Motor neuron (in vitro differentiated cells): Measurements from ENCODE around the gene VWA8. TPM values are rescaled to one million over a fixed set of nuclear protein-coding genes. Genes with fewer than 3 reads are reported as not detected.

Experiments
- ATAC-seq, 8 experiments: fragments of 200-7000 bp; cut with Tn5 transposase; replicated peaks in 6 of 8; 2 replicates each; pipeline ENCODE4 v1.8.0; 2021; ENCODE audit warnings: mild to moderate bottlenecking in 8 of 8, moderate library complexity in 8 of 8
- H3K27ac ChIP-seq, 2 donors: fragments of 250-450 bp; sonication (Bioruptor Pico); 2 replicates each; pipeline ENCODE4 v1.9.0; 2021; ENCODE audit warnings: antibody characterized with exemption in 2 of 2, mild to moderate bottlenecking in 2 of 2, moderate library complexity in 1 of 2
- H3K4me1 ChIP-seq, 2 donors: fragments of 250-450 bp; sonication (Bioruptor Pico); replicated peaks in 1 of 2; 2 replicates each; pipeline ENCODE4 v1.6.1; 2021; ENCODE audit warnings: antibody characterized with exemption in 2 of 2, mild to moderate bottlenecking in 2 of 2, moderate library complexity in 1 of 2
- H3K4me3 ChIP-seq, 5 donors: fragments of 250-450 bp; sonication (Bioruptor Pico); 2 replicates each; pipeline ENCODE4 v1.9.0; 2021; ENCODE audit warnings: antibody characterized with exemption in 5 of 5, mild to moderate bottlenecking in 5 of 5, moderate library complexity in 4 of 5
- WGBS, 10 experiments: fragments of 450-650 bp; shearing (Covaris generic); methylation state at CpG; one replicate each; pipeline ENCODE4 v1.0.0; 2022; 5-methylcytosine and 5-hydroxymethylcytosine counted together
- in situ Hi-C, 9 experiments: fragments of 400-800 bp; cut with MboI; loops; one replicate each; pipeline ENCODE4 v1.15.0; 2021; ENCODE audit warnings: low sequenced_read_pairs in 9 of 9, low pct_unique_long_range_greater_than_20kb in 2 of 9; ENCODE audit not compliant: unreplicated experiment in 9 of 9
- total RNA-seq, 8 experiments: library from RNA; unstranded; fragments of 300-600 nt; gene quantifications; 2 replicates each; pipeline versions ENCODE4 v1.2.3 to v1.2.4, GENCODE V29; 2022

Gene VWA8
- 10 to 100 TPM in 6 of 8 experiments, 1 to 10 TPM in 2; 9.1 to 31.7 (median 11.8) TPM for total RNA-seq

DNA sequence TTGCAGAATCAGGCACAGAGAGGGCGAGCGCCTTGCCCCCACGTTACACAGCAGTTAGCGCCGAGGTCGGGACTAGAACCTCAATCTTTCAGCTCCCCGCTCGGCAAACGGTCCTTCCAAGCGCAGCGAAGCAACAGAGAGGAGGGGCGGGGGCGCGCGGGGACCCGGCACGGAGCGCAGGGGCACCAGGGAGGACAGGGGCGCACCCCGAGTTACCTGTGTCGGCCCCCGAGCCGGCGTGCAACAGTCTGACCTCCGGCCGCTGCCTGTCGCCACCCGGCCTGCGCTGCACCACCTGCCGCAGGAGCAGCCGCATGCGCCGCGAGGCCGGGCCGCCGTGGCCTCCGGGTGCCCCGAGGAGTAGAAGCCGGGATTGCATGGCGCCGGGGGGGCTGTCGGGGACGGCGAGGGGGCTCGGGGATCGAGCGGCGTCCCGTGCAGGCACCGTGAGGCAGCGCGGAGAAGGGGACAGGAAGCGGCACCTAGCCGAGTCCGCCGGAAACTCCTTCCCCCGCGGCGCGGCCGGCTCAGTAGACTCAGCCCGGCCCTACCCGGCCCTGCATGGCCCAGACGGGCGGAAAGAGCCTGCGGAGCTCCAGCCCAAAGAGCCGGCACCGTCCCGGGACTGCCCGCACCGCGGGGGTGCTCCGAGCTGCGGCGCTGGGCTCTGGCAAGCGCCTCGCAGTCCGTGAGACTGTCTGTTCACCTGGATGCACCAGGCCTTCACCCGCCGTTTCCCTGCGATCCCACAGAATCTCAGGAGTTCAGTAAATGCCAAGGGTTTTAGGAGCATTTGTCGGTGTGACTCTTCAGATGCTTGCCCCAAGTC lies at the start of gene VWA8:
VWA8 (minus strand) TSS at position 473 of the 829 bp plus-strand sequence; CDS start at position 379, 94 bp downstream.
- peak; percentile 94 to 98 (median 96) for ATAC-seq
- 0% methylated on average over 1 to 5 of the region's 83 CpGs; no CpG with 5 or more reads in 5 of the 10 experiments for WGBS, 10 experiments
- in situ Hi-C loops, result no loop called here

DNA sequence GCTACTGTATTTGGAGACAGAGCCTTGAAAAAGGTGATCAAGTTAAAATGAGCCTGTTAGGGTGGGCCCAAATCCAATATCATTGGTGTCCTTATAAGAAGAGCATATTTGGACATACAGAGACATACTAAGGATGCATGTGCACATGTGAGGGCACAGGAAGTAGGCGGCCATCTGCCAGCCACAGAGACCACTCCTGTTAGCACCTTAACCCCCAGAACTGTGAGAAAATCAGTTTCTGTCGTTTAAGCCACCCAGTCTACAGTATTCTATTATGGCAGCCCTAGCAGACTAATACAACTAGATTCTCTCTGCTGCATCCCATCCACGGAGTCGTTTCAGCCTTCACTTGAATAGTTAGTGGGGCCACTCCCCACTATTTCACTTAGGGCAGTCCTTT lies 48.1 kb upstream of the VWA8 start:
- H3K4me3 ChIP-seq, result no peak overlapping the region
- H3K27ac ChIP-seq, result no peak overlapping the region
- in situ Hi-C loops, result no loop called here
- H3K4me1 ChIP-seq, result no peaks in the 10 kb centered on the region
- no peak for ATAC-seq
- WGBS, 10 experiments, result 39 to 100% (median 83%) methylated on average over 1 to 4 of the region's 4 CpGs; no CpG with 5 or more reads in 3 of the 10 experiments

More for the DNA sequence above, at the start of gene VWA8:
- Histone ChIP-seq H3K4me3 (peak within 1 kb of the TSS; percentile 64 to 98 (median 97)), H3K27ac (peak within 1 kb of the TSS; percentile 67 to 86), H3K4me1 (peaks cover 4 to 6% of the 10 kb centered on the region in 2 donors)

DNA sequence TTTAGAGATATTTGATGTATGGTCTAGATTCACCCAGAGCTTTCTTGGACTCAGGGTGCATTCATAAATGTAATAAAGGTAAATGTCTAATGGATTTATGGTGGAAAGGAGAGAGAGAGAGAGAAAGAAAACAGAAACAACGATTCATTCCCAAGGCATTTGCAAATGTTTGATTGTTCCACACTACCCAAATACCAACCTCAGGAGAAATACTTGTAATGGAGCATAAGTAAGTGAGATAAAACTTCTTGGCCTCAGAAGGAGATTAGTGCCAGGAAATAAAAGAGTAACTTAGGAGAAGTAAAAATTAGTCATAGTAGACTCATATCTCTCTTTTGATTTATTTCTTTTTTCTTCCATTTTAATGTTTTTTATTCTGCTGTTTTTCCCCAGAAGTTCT lies 46.9 kb upstream of the VWA8 start:
- 9 to 100% (median 74%) methylated on average over 1 of the region's 1 CpG; no CpG with 5 or more reads in 2 of the 10 experiments for WGBS, 10 experiments
- no peak for ATAC-seq
- no peak overlapping the region for H3K27ac ChIP-seq
- no peak overlapping the region for H3K4me3 ChIP-seq
- in situ Hi-C loops, result no loop called here
- H3K4me1 ChIP-seq, result no peaks in the 10 kb centered on the region

DNA sequence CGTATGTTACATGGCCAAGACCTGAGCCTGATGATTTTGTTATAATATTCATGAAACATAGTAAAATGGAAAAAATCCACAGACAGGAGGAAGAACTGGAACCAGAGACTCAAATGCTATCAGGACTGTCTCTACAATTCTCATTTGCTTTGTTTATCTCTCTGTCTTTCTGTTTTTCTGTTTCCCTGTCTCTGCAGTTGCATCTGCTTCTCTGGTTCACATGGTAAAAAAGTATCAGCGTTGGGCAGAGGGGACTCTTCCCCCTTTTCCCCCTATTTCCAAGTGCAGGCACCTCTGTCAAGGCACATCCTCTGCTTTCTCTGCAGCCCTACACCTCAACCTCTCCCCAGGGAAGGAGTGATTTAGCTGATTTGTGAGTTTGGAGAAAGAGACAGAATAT lies 41.2 kb upstream of the VWA8 start:
- in situ Hi-C loops, result no loop called here
- Histone ChIP-seq H3K27ac (no peak overlapping the region), H3K4me1 (no peaks in the 10 kb centered on the region), H3K4me3 (no peak overlapping the region)
- no peak for ATAC-seq
- WGBS, 10 experiments, result 43 to 100% (median 71%) methylated on average over 1 to 2 of the region's 2 CpGs; no CpG with 5 or more reads in 1 of the 10 experiments

DNA sequence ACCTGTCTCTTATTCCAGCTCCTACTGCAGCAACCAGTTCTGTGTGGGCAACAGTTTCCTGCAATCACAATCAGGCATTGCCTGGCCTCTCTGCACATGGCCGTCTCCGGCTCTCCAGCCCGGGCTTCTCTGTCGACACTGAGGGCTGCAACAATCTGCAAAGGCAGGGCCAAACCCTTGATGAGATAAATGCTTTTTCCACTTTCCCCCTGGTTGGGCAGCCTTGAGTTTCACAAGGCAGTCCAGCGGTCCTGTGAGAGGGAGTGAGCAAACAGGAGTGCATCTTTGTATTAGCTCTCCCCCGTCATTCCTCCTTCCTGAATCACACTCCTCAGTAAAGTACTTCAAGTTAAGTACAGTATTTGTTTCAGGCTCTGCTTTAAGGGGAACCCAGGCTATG lies 40.7 kb upstream of the VWA8 start:
- Histone ChIP-seq H3K4me3 (no peak overlapping the region), H3K27ac (no peak overlapping the region), H3K4me1 (no peaks in the 10 kb centered on the region)
- 0 to 100% (median 44%) methylated on average over 1 to 4 of the region's 6 CpGs; no CpG with 5 or more reads in 2 of the 10 experiments for WGBS, 10 experiments
- in situ Hi-C loops, result no loop called here
- ATAC-seq, result peak in 3 of 8 experiments; percentile 39 to 63 (median 57)

DNA sequence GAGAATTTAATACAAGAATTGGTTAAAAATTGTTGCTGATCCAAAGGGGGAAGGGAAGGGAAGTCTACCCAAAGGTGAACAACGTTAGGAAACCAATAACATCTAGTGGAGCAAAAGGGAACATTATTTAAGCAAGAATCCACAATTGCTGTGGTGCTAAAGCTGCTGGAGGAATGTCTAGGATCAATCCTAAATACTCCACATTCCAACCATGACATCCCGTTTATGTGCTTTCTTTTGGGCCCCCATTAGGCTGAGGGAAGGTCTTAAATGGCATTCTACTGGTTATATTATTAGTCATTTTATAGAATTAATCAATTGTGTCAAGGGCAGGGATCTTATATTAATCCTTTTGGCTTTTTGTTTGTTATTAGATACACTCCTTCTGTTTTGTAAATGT lies 39.9 kb upstream of the VWA8 start:
- in situ Hi-C loops, result no loop called here
- no peak for ATAC-seq
- Histone ChIP-seq H3K4me1 (no peaks in the 10 kb centered on the region), H3K27ac (no peak overlapping the region), H3K4me3 (no peak overlapping the region)
- WGBS, 10 experiments, result 19 to 100% (median 67%) methylated on average over 1 to 2 of the region's 2 CpGs; no CpG with 5 or more reads in 1 of the 10 experiments

DNA sequence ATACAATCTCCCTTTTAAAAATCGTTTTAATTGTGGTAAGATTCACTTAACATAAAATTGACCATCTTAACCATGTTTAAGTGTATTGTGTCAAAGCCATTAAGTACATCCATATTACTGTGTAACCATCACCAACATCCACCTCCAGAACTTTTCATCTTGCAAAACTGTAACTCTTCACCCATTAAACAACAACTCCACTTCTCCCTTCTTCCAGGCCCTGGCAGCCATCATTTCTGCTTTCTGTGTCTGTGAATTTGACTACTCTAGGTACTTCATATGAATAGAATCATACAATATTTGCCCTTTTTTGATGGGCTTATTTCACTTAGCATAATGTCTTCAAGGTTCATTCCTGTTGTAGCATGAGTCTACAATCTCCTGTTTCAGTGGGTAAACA lies 36.5 kb upstream of the VWA8 start:
- in situ Hi-C loops, result no loop called here
- WGBS, 10 experiments, result 25 to 44% (median 33%) methylated on average over 1 of the region's 1 CpG; no CpG with 5 or more reads in 7 of the 10 experiments
- no peak for ATAC-seq
- Histone ChIP-seq H3K4me1 (no peaks in the 10 kb centered on the region), H3K4me3 (no peak overlapping the region), H3K27ac (no peak overlapping the region)

DNA sequence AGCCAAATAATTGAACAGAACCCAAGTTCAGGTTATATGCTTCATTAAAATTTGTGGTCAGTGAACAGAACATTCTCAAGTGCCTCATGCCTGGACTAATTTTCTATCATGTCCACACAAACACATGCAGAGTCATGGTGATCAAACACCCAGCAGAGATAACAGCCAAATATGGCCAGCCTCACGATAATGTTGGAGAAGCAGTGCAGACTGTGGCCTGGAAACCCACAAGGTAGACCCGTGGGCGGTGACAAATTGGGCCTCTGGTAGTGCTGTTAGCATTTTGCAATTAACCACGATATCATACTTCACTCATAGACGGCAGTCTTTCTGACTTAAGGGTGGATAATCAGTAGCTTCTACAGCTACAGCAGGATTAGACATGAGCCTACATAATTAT lies 35.0 kb upstream of the VWA8 start:
- Histone ChIP-seq H3K4me1 (no peaks in the 10 kb centered on the region), H3K27ac (no peak overlapping the region), H3K4me3 (no peak overlapping the region)
- peak in 1 of 8 experiments; percentile 28 for ATAC-seq
- WGBS, 10 experiments, result 40 to 100% (median 60%) methylated on average over 1 to 5 of the region's 5 CpGs; no CpG with 5 or more reads in 3 of the 10 experiments
- in situ Hi-C loops, result no loop called here

DNA sequence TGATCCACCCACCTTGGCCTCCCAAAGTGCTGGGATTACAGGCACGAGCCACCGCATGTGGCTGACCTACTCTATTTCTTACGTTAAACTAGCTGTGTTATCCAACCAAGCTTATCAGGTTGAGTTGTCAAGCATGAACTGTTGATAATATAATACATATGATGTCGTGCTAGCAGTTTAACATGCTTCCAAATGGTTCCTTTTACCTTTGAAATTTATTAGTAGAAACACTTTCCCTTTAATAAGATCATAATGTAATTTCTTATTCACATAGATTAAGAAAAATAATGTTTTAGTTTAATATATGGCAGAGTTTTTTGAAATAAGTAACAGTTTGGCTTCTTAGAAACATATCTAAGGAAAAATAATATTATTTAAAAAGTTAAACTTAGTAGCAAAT lies 34.4 kb upstream of the VWA8 start:
- Histone ChIP-seq H3K4me1 (no peaks in the 10 kb centered on the region), H3K4me3 (no peak overlapping the region), H3K27ac (no peak overlapping the region)
- WGBS, 10 experiments, result 20 to 100% (median 85%) methylated on average over 1 to 4 of the region's 4 CpGs
- in situ Hi-C loops, result no loop called here
- ATAC-seq, result no peak

DNA sequence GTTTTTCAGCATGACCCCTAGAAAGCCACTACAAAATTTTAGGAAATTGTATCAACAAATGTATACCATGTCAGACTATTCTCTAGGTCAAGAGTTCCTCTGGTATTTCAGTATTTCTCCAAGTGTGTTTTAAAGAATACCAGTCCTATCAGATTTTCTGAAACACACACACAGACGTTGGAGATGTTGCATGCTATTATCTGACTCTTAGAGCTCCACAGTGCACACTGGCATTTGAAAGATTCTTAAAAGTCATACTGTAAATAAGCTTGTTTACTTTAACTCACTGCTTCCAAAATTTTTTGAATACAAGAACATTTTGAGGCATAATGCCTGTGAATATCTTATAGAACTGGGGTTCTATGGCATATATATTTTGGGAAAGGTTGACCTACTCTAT lies 33.8 kb upstream of the VWA8 start:
- H3K4me3 ChIP-seq, result no peak overlapping the region
- H3K4me1 ChIP-seq, result no peaks in the 10 kb centered on the region
- ATAC-seq, result no peak
- in situ Hi-C loops, result no loop called here
- no peak overlapping the region for H3K27ac ChIP-seq
- WGBS, 10 experiments, result 50 to 100% (median 86%) methylated on average over 1 of the region's 1 CpG; no CpG with 5 or more reads in 3 of the 10 experiments

DNA sequence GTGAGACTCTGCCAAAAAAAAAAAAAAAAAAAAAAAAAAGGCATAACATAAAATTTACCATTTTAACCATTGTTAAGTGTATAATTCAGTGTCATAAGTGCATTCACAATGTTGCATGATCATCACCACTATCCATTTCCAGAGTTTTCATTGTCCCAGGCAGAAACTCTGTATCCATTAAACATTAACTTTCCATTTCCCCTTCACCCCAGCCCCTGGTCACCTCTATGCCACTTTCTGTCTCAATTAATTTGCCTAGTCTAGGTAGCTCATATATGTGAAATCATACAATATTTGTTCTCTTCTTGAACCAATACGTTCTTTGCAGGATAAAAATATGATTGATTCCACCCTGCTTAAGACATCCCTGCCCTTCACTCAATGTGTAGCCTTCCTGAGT lies 31.0 kb upstream of the VWA8 start:
- Histone ChIP-seq H3K4me1 (no peaks in the 10 kb centered on the region), H3K27ac (no peak overlapping the region), H3K4me3 (no peak overlapping the region)
- 10 to 100% (median 67%) methylated on average over 1 of the region's 1 CpG; no CpG with 5 or more reads in 3 of the 10 experiments for WGBS, 10 experiments
- in situ Hi-C loops, result no loop called here
- no peak for ATAC-seq

DNA sequence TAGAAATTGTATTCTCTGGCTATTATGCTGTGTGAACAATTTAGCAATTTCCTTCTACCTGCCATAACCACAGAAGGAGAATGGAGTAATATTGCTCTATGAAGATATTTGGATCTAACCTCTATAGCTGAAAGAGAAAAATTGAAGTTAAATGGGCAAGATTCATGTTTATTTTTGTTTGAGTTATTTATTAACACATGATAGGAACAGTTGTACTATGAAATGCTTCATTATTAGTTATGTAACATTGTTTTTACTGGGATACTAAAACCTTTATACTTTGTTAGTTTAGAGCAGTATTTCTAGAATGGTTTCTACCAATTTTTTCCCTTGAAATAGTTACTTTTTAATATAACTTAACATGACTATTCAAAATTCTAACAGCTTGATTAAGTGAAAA lies 27.3 kb upstream of the VWA8 start:
- Histone ChIP-seq H3K27ac (no peak overlapping the region), H3K4me3 (no peak overlapping the region), H3K4me1 (no peaks in the 10 kb centered on the region)
- in situ Hi-C loops, result no loop called here
- ATAC-seq, result no peak

DNA sequence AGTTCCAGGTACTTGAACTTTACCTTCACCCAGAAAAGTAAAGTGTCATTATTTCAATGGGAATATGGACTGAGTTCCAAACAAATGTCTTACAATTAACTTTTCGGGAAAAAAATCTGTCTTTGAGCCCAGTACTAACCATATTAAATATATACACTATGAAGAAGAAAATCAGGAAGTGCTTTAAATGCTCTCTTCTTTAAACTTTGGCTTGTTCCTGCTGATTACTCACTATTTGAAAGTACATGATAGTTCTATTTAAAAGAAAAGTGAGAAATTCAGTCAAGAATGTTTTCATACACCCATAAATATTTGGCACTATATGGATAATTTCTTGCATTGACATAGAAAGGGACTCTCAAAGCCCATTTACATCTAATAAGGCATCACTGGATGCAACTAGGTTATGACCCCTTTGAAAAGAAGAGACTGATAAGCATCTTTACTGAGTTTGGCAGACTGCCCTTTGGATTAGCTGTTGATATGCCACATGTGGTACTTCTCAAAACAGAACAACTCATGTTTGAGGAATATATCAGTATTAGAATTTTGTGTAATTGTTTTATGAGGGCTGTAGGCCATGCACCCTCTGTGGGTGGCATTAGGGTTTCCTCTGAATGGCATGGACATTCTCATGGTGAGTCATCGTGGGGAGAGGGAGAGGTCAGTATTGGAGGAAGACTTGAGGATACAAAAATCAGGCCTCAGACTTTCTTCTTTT lies 25.0 kb upstream of the VWA8 start:
- Histone ChIP-seq H3K4me1 (peaks cover 7 to 9% of the 10 kb centered on the region in 2 donors), H3K4me3 (no peak overlapping the region), H3K27ac (no peak overlapping the region)
- in situ Hi-C loops, result no loop called here
- WGBS, 10 experiments, result 0 to 100% (median 78%) methylated on average over 1 to 2 of the region's 2 CpGs
- ATAC-seq, result peak in 3 of 8 experiments; percentile 56
